Fibroblast of peridontal ligament (primary cell): ENCODE results near the gene MEF2B.
"Not testable (repeated sequence)": the region's sequence is repeated elsewhere in the genome, so short reads cannot be mapped to it uniquely, and the experiment has no call there.

Source experiments
- DNase-seq: peaks from one replicate; pipeline ENCODE4 v3.0.0-alpha.2; 2010; ENCODE audit errors: extremely low read depth

Gene MEF2B

GRCh38 chr19:19155495-19156219 is 14.4 kb downstream of the MEF2B start:
- no peak for DNase-seq

- no peak for DNase-seq
Observed at GRCh38 chr19:19154768-19155494, 15.1 kb downstream of the MEF2B start.

- no peak for DNase-seq
Observed at GRCh38 chr19:19152668-19153384, 17.2 kb downstream of the MEF2B start.

- DNase-seq = no peak
Observed at GRCh38 chr19:19151418-19151817, 18.6 kb downstream of the MEF2B start.

- DNase-seq = no peak
Observed at GRCh38 chr19:19149435-19149834, 20.6 kb downstream of the MEF2B start.

- DNase-seq = not testable (repeated sequence)
Observed at GRCh38 chr19:19148504-19148903, 21.6 kb downstream of the MEF2B start.

GRCh38 chr19:19147344-19147743 is 22.7 kb downstream of the MEF2B start:
- DNase-seq = no peak

- DNase-seq = no peak
Observed at GRCh38 chr19:19146865-19147264, 23.2 kb downstream of the MEF2B start.

GRCh38 chr19:19145684-19146608 is 24.1 kb downstream of the MEF2B start:
- peak; percentile 56 for DNase-seq

GRCh38 chr19:19145281-19145680 is 24.8 kb downstream of the MEF2B start:
- DNase-seq = no peak

GRCh38 chr19:19142347-19142746 is 27.7 kb downstream of the MEF2B start:
- no peak for DNase-seq

GRCh38 chr19:19140476-19140875 is 29.6 kb downstream of the MEF2B start:
- no peak for DNase-seq

GRCh38 chr19:19139876-19140229 is 30.2 kb downstream of the MEF2B start:
- no peak for DNase-seq

- DNase-seq = peak; percentile 99
Observed at GRCh38 chr19:19138109-19138981, 31.7 kb downstream of the MEF2B start, which contains the start of gene TMEM161A. Gene TMEM161A (minus strand): TSS chr19:19138478. CDS start chr19:19138428, 50 bp downstream.

- peak; percentile 7 for DNase-seq
Observed at GRCh38 chr19:19137556-19138108, 32.4 kb downstream of the MEF2B start.

- DNase-seq = not testable (repeated sequence)
Observed at GRCh38 chr19:19135713-19136112, 34.4 kb downstream of the MEF2B start.

GRCh38 chr19:19134687-19135158 is 35.3 kb downstream of the MEF2B start:
- no peak for DNase-seq

- no peak for DNase-seq
Observed at GRCh38 chr19:19133985-19134384, 36.1 kb downstream of the MEF2B start.

GRCh38 chr19:19132912-19133311 is 37.2 kb downstream of the MEF2B start:
- DNase-seq = no peak

- no peak for DNase-seq
Observed at GRCh38 chr19:19131989-19132388, 38.1 kb downstream of the MEF2B start.
